ENCODE results near the gene ZBTB8A.

Gene ZBTB8A

GRCh38 chr1:32651461-32652073, 112.3 kb downstream of the ZBTB8A start:
- in situ Hi-C loops (cut with HindIII; ENCODE audit: low sequenced_read_pairs) = no loop called here

GRCh38 chr1:32652244-32652962, 113.2 kb downstream of the ZBTB8A start:
- in situ Hi-C loops (cut with HindIII; ENCODE audit: low sequenced_read_pairs) = no loop called here
